GM13976 (cell line): ENCODE measurements around the gene ECI1.

Experiments used
- DNase-seq: peaks from one replicate; pipeline ENCODE4 v3.0.0; 2012; ENCODE audit warnings: low spot score
- in situ Hi-C: fragments of 300-500 bp; cut with MboI; formaldehyde crosslinking; loops from one replicate; pipeline ENCODE4 v1.12.0; 2022; ENCODE audit warnings: low sequenced_read_pairs, mixed read lengths, inconsistent platforms; ENCODE audit not compliant: unreplicated experiment
- TF ChIP-seq, protein P1 (sequence below): IDR thresholded peaks from 2 replicates; pipeline ENCODE4 v1.5.1; 2012; ENCODE audit warnings: borderline replicate concordance, mild to moderate bottlenecking; ENCODE audit not compliant: insufficient read depth; ENCODE audit errors: extremely low read depth, missing control alignments, control extremely low read depth

ECI1 gene

DNA sequence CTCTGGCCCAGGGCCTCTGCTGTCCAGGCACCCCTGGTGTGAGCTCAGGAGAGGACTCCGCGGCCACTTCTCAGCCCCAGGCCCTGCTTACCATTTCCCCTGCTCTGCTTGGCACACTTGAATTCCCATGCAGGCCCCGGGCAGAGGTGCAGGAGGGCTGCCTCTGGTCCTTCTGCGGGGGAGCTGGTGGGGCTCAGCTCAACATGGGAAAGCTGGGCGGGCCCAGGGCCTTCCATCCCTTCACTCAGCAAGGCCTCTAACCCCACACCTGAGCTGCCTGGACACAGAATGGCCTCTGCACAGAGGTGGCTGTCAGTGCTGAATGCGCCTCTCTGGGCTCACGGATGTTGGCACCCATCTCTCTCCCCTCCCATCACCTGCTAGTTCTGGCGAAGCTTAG, 29.1 kb upstream of the ECI1 start:
- TF ChIP-seq, protein P1, sequence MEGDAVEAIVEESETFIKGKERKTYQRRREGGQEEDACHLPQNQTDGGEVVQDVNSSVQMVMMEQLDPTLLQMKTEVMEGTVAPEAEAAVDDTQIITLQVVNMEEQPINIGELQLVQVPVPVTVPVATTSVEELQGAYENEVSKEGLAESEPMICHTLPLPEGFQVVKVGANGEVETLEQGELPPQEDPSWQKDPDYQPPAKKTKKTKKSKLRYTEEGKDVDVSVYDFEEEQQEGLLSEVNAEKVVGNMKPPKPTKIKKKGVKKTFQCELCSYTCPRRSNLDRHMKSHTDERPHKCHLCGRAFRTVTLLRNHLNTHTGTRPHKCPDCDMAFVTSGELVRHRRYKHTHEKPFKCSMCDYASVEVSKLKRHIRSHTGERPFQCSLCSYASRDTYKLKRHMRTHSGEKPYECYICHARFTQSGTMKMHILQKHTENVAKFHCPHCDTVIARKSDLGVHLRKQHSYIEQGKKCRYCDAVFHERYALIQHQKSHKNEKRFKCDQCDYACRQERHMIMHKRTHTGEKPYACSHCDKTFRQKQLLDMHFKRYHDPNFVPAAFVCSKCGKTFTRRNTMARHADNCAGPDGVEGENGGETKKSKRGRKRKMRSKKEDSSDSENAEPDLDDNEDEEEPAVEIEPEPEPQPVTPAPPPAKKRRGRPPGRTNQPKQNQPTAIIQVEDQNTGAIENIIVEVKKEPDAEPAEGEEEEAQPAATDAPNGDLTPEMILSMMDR: no peak
- no peak for DNase-seq
- in situ Hi-C loops: no loop called here

DNA sequence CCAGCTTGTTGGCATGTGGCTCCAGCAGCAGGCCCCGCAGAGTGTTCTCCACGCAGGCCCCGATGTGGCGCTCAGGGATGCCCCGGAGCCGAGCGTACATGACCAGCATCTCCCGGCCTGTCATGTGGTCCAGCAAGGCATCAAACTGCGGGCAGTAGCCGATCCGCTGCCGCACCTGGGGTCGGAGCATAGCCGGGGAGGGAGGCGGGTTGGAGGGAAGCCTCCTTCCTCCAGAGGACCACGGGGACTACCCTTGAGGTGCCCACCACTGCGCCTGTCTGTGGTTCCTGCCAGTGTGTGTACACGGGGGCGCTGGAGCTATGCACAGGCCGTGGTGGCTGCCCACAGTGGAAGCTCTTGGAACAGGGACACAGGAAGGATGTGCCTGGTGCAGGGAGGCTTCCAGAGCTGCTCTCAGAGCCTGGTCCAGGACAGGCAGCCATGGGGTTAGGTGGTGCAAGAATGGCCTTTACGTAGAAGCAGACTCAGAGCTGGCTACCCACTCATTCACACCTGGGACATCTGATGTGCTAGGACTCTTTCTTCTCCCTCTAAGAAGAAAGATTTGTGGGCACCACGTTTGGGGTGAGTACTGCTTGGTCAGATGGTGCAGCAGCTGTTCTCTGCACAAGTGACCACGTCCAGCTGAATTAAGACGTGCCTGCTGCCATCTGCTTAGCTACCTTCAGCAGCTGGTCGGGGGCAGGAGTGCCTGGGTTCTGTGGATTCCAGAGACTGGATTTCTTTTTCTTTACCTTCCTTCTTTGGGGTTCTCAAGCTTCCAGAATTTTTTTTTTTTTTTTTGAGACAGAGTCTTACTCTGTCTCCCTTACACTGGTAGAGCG, 27.8 kb upstream of the ECI1 start:
- DNase-seq: no peak
- in situ Hi-C loops: no loop called here
- TF ChIP-seq, protein P1: no peak

GRCh38 chr16:2278272-2278608, 26.9 kb upstream of the ECI1 start:
- in situ Hi-C loops: no loop called here
- DNase-seq: no peak
- TF ChIP-seq, protein P1: no peak

DNA sequence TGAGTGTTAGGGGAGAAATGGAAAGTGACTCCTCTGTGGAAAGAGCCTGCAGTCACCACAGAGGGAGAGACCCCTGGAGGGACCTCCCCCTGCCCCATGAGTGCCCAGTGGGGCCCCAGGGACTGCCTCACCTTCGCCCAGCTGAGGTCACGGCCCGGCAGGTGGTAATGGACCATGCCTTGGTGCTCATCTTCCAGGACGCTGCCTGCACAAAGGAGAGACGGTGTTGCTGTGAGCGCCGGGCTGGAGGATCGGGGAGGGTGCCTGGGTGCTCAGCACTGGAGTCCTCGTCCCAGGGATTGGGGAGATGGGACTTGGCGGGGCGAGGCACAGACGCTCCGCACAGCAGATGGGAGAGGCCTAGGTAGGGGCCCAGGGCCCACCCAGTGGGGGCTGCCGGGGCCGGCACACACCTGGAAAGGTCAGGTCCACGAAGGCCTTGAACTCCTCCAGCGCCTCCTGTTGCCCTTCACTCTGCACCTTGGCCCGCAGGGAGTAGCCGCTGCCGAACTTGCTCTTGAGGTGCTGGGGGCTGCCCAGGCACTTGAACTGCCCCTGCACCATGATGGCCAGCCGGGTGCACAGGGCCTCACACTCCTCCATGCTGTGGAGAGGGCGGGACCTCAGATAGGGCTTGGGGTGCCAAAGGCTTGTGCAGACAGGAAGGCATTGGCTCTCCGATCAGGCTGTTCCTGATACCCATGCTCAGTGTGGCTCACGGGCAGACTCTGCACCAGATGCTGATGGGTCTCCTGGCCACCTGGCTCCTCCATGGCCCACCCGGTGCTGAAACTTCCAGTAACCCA, 26.3 kb upstream of the ECI1 start:
- no peak for DNase-seq
- TF ChIP-seq, protein P1: no peak
- in situ Hi-C loops: no loop called here

- DNase-seq: no peak
- in situ Hi-C loops: no loop called here
- TF ChIP-seq, protein P1: no peak
These were observed 25.2 kb upstream of the ECI1 start for GRCh38 chr16:2276368-2277195.

- TF ChIP-seq, protein P1: no peak
- in situ Hi-C loops: no loop called here
- DNase-seq: no peak
These were observed 24.3 kb upstream of the ECI1 start for GRCh38 chr16:2275476-2276367.
